Activated CD8-positive, alpha-beta memory T cell treated with anti-CD3 and anti-CD28 coated beads, Interleukin-2, amount 50 U/mL, for 1 hour (primary cell): ENCODE data around the gene ETV6.

Experiments
- DNase-seq: peaks from one replicate; pipeline ENCODE4 v3.0.0-alpha.2; 2020; ENCODE audit errors: extremely low read depth

ETV6 gene

GRCh38 chr12:11645391-11645790 lies 4.1 kb upstream of the ETV6 start:
- no peak for DNase-seq

GRCh38 chr12:11648514-11649412 lies 711 bp upstream of the ETV6 start:
- DNase-seq = no peak

- no peak for DNase-seq
Observed at GRCh38 chr12:11650286-11651281, 1.1 kb downstream of the ETV6 start.

GRCh38 chr12:11651381-11651780 lies 1.9 kb downstream of the ETV6 start:
- DNase-seq = no peak

- DNase-seq = no peak
Observed at GRCh38 chr12:11651785-11652184, 2.3 kb downstream of the ETV6 start.

GRCh38 chr12:11652351-11653040 lies 3.0 kb downstream of the ETV6 start:
- no peak for DNase-seq

- DNase-seq = no peak
Observed at GRCh38 chr12:11653215-11653753, 3.8 kb downstream of the ETV6 start.

GRCh38 chr12:11654338-11654737 lies 4.9 kb downstream of the ETV6 start:
- no peak for DNase-seq

- DNase-seq = no peak
Observed at GRCh38 chr12:11654802-11655201, 5.3 kb downstream of the ETV6 start.

GRCh38 chr12:11655842-11656241 lies 6.4 kb downstream of the ETV6 start:
- DNase-seq = no peak

GRCh38 chr12:11656550-11656949 lies 7.1 kb downstream of the ETV6 start:
- DNase-seq = no peak

- no peak for DNase-seq
Observed at GRCh38 chr12:11657511-11657910, 8.0 kb downstream of the ETV6 start.

- DNase-seq = no peak
Observed at GRCh38 chr12:11658791-11659190, 9.3 kb downstream of the ETV6 start.

GRCh38 chr12:11660624-11661023 lies 11.2 kb downstream of the ETV6 start:
- no peak for DNase-seq

GRCh38 chr12:11661491-11662089 lies 12.1 kb downstream of the ETV6 start:
- no peak for DNase-seq

GRCh38 chr12:11662369-11662768 lies 12.9 kb downstream of the ETV6 start:
- no peak for DNase-seq

GRCh38 chr12:11663130-11663529 lies 13.7 kb downstream of the ETV6 start:
- no peak for DNase-seq

- no peak for DNase-seq
Observed at GRCh38 chr12:11664101-11664500, 14.6 kb downstream of the ETV6 start.

GRCh38 chr12:11666131-11667050 lies 16.9 kb downstream of the ETV6 start:
- no peak for DNase-seq

GRCh38 chr12:11667171-11667570 lies 17.7 kb downstream of the ETV6 start:
- DNase-seq = no peak
